GM18517 (cell line): Measurements from ENCODE around the gene PLXNA2.

Experiments used
- ATAC-seq: cut with Tn5 transposase; IDR thresholded peaks from one replicate; pipeline ENCODE4 v1.9.1; 2021; ENCODE audit warnings: mild to moderate bottlenecking, moderate library complexity; ENCODE audit not compliant: unreplicated experiment

PLXNA2 gene

GRCh38 chr1:208242941-208243526 lies 1.1 kb downstream of the PLXNA2 start:
- ATAC-seq = no peak

- ATAC-seq = no peak
These were observed 2.0 kb downstream of the PLXNA2 start for GRCh38 chr1:208242146-208242545.

- ATAC-seq = no peak
These were observed 2.7 kb downstream of the PLXNA2 start for GRCh38 chr1:208241512-208241911.

GRCh38 chr1:208240662-208241355 lies 3.4 kb downstream of the PLXNA2 start:
- no peak for ATAC-seq

GRCh38 chr1:208239473-208240381 lies 4.5 kb downstream of the PLXNA2 start:
- ATAC-seq = no peak

- ATAC-seq = no peak
These were observed 5.3 kb downstream of the PLXNA2 start for GRCh38 chr1:208238710-208239472.

- ATAC-seq = no peak
These were observed 6.9 kb downstream of the PLXNA2 start for GRCh38 chr1:208237241-208237640.

GRCh38 chr1:208235982-208236761 lies 8.0 kb downstream of the PLXNA2 start:
- no peak for ATAC-seq

GRCh38 chr1:208235356-208235981 lies 8.7 kb downstream of the PLXNA2 start:
- ATAC-seq = no peak

GRCh38 chr1:208234721-208235120 lies 9.5 kb downstream of the PLXNA2 start:
- ATAC-seq = no peak

- no peak for ATAC-seq
These were observed 10.2 kb downstream of the PLXNA2 start for GRCh38 chr1:208233978-208234377.

GRCh38 chr1:208233546-208233945 lies 10.6 kb downstream of the PLXNA2 start:
- no peak for ATAC-seq

GRCh38 chr1:208232662-208233038 lies 11.5 kb downstream of the PLXNA2 start:
- ATAC-seq = no peak

- ATAC-seq = no peak
These were observed 12.1 kb downstream of the PLXNA2 start for GRCh38 chr1:208231881-208232661.

GRCh38 chr1:208230668-208231529 lies 13.3 kb downstream of the PLXNA2 start:
- no peak for ATAC-seq

GRCh38 chr1:208228550-208228949 lies 15.6 kb downstream of the PLXNA2 start:
- ATAC-seq = no peak

GRCh38 chr1:208228026-208228425 lies 16.2 kb downstream of the PLXNA2 start:
- ATAC-seq = no peak

- no peak for ATAC-seq
These were observed 16.8 kb downstream of the PLXNA2 start for GRCh38 chr1:208227366-208227765.
